ENCODE data around the gene FAM111A.

The FAM111A gene

GRCh38 chr11:59192446-59193020, 49.9 kb downstream of the FAM111A start:
- Histone ChIP-seq H3K36me3 (ENCODE audit: insufficient read depth, low read length) (peaks cover 5% of the 10 kb centered on the region), H3K4me3 (ENCODE audit: low read length) (no peak overlapping the region), H3K4me2 (ENCODE audit: low read length) (no peak overlapping the region), H3K9ac (ENCODE audit: low read depth, low read length) (no peak overlapping the region), H3K27me3 (ENCODE audit: control insufficient read depth, insufficient read depth, low read length) (no peaks in the 10 kb centered on the region), H3K9me3 (replicated peaks; ENCODE audit: low read length) (no peaks in the 10 kb centered on the region), H3K4me1 (ENCODE audit: control insufficient read depth, insufficient read depth, low read length) (peaks cover 5% of the 10 kb centered on the region)

- H3K9me3 ChIP-seq (replicated peaks; ENCODE audit: low read length) = no peaks in the 10 kb centered on the region
- no peak overlapping the region for H3K4me2 ChIP-seq (ENCODE audit: low read length)
- peaks cover 5% of the 10 kb centered on the region for H3K36me3 ChIP-seq (ENCODE audit: insufficient read depth, low read length)
- no peak overlapping the region for H3K4me3 ChIP-seq (ENCODE audit: low read length)
- no peaks in the 10 kb centered on the region for H3K27me3 ChIP-seq (ENCODE audit: control insufficient read depth, insufficient read depth, low read length)
- H3K4me1 ChIP-seq (ENCODE audit: control insufficient read depth, insufficient read depth, low read length) = peaks cover 14% of the 10 kb centered on the region
- no peak overlapping the region for H3K9ac ChIP-seq (ENCODE audit: low read depth, low read length)
These were observed 51.0 kb downstream of the FAM111A start for GRCh38 chr11:59193587-59194130.

- Histone ChIP-seq H3K4me1 (ENCODE audit: control insufficient read depth, insufficient read depth, low read length) (peaks cover 12% of the 10 kb centered on the region), H3K9me3 (replicated peaks; ENCODE audit: low read length) (no peaks in the 10 kb centered on the region), H3K9ac (ENCODE audit: low read depth, low read length) (no peak overlapping the region), H3K27me3 (ENCODE audit: control insufficient read depth, insufficient read depth, low read length) (no peaks in the 10 kb centered on the region), H3K4me3 (ENCODE audit: low read length) (no peak overlapping the region), H3K4me2 (ENCODE audit: low read length) (no peak overlapping the region), H3K36me3 (ENCODE audit: insufficient read depth, low read length) (peaks cover 5% of the 10 kb centered on the region)
These were observed 52.9 kb downstream of the FAM111A start for GRCh38 chr11:59195586-59195985.

- Histone ChIP-seq H3K4me2 (ENCODE audit: low read length) (no peak overlapping the region), H3K9me3 (replicated peaks; ENCODE audit: low read length) (no peaks in the 10 kb centered on the region), H3K27me3 (ENCODE audit: control insufficient read depth, insufficient read depth, low read length) (no peaks in the 10 kb centered on the region), H3K36me3 (ENCODE audit: insufficient read depth, low read length) (peaks cover 5% of the 10 kb centered on the region), H3K9ac (ENCODE audit: low read depth, low read length) (no peak overlapping the region), H3K4me1 (ENCODE audit: control insufficient read depth, insufficient read depth, low read length) (peaks cover 12% of the 10 kb centered on the region), H3K4me3 (ENCODE audit: low read length) (no peak overlapping the region)
These were observed 54.1 kb downstream of the FAM111A start for GRCh38 chr11:59196777-59197176.

GRCh38 chr11:59197991-59198390, 55.3 kb downstream of the FAM111A start:
- Histone ChIP-seq H3K9ac (ENCODE audit: low read depth, low read length) (no peak overlapping the region), H3K4me1 (ENCODE audit: control insufficient read depth, insufficient read depth, low read length) (peaks cover 12% of the 10 kb centered on the region), H3K27me3 (ENCODE audit: control insufficient read depth, insufficient read depth, low read length) (no peaks in the 10 kb centered on the region), H3K36me3 (ENCODE audit: insufficient read depth, low read length) (no peaks in the 10 kb centered on the region), H3K4me2 (ENCODE audit: low read length) (peak overlapping the region; percentile 51), H3K4me3 (ENCODE audit: low read length) (no peak overlapping the region), H3K9me3 (replicated peaks; ENCODE audit: low read length) (no peaks in the 10 kb centered on the region)

- no peaks in the 10 kb centered on the region for H3K36me3 ChIP-seq (ENCODE audit: insufficient read depth, low read length)
- peaks cover 12% of the 10 kb centered on the region for H3K4me1 ChIP-seq (ENCODE audit: control insufficient read depth, insufficient read depth, low read length)
- no peak overlapping the region for H3K4me3 ChIP-seq (ENCODE audit: low read length)
- no peak overlapping the region for H3K9ac ChIP-seq (ENCODE audit: low read depth, low read length)
- H3K9me3 ChIP-seq (replicated peaks; ENCODE audit: low read length) = no peaks in the 10 kb centered on the region
- H3K27me3 ChIP-seq (ENCODE audit: control insufficient read depth, insufficient read depth, low read length) = no peaks in the 10 kb centered on the region
- no peak overlapping the region for H3K4me2 ChIP-seq (ENCODE audit: low read length)
These were observed 56.1 kb downstream of the FAM111A start for GRCh38 chr11:59198726-59199125.

- H3K36me3 ChIP-seq (ENCODE audit: insufficient read depth, low read length) = no peaks in the 10 kb centered on the region
- H3K4me3 ChIP-seq (ENCODE audit: low read length) = no peak overlapping the region
- peaks cover 18% of the 10 kb centered on the region for H3K4me1 ChIP-seq (ENCODE audit: control insufficient read depth, insufficient read depth, low read length)
- H3K27me3 ChIP-seq (ENCODE audit: control insufficient read depth, insufficient read depth, low read length) = no peaks in the 10 kb centered on the region
- no peak overlapping the region for H3K4me2 ChIP-seq (ENCODE audit: low read length)
- H3K9me3 ChIP-seq (replicated peaks; ENCODE audit: low read length) = no peaks in the 10 kb centered on the region
- H3K9ac ChIP-seq (ENCODE audit: low read depth, low read length) = no peak overlapping the region
These were observed 57.1 kb downstream of the FAM111A start for GRCh38 chr11:59199546-59200422.

GRCh38 chr11:59200423-59200746, 57.7 kb downstream of the FAM111A start:
- Histone ChIP-seq H3K4me3 (ENCODE audit: low read length) (no peak overlapping the region), H3K4me1 (ENCODE audit: control insufficient read depth, insufficient read depth, low read length) (peaks cover 24% of the 10 kb centered on the region), H3K4me2 (ENCODE audit: low read length) (no peak overlapping the region), H3K9ac (ENCODE audit: low read depth, low read length) (no peak overlapping the region), H3K9me3 (replicated peaks; ENCODE audit: low read length) (no peaks in the 10 kb centered on the region), H3K36me3 (ENCODE audit: insufficient read depth, low read length) (no peaks in the 10 kb centered on the region), H3K27me3 (ENCODE audit: control insufficient read depth, insufficient read depth, low read length) (no peaks in the 10 kb centered on the region)

- Histone ChIP-seq H3K9me3 (replicated peaks; ENCODE audit: low read length) (no peaks in the 10 kb centered on the region), H3K36me3 (ENCODE audit: insufficient read depth, low read length) (no peaks in the 10 kb centered on the region), H3K27me3 (ENCODE audit: control insufficient read depth, insufficient read depth, low read length) (no peaks in the 10 kb centered on the region), H3K4me3 (ENCODE audit: low read length) (no peak overlapping the region), H3K9ac (ENCODE audit: low read depth, low read length) (no peak overlapping the region), H3K4me2 (ENCODE audit: low read length) (no peak overlapping the region), H3K4me1 (ENCODE audit: control insufficient read depth, insufficient read depth, low read length) (peaks cover 28% of the 10 kb centered on the region)
These were observed 58.7 kb downstream of the FAM111A start for GRCh38 chr11:59201353-59201752.

Data from skeletal muscle satellite cell (primary cell).